GM10266 (cell line): ENCODE data around the gene MYT1.
"Not testable (repeated sequence)": the region's sequence is repeated elsewhere in the genome, so short reads cannot be mapped to it uniquely, and the experiment has no call there.

Experiments used
- DNase-seq: peaks from one replicate; pipeline ENCODE4 v3.0.0; 2012; ENCODE audit errors: extremely low spot score
- CTCF ChIP-seq: IDR thresholded peaks from 2 replicates; pipeline ENCODE4 v1.5.1; 2012; ENCODE audit warnings: mild to moderate bottlenecking, low read depth; ENCODE audit not compliant: control insufficient read depth, insufficient read depth; ENCODE audit errors: missing control alignments

Gene MYT1

GRCh38 chr20:64185276-64185900 lies 21.1 kb downstream of the MYT1 start:
- TF ChIP-seq CTCF: no peak
- no peak for DNase-seq

GRCh38 chr20:64186071-64186598 lies 21.9 kb downstream of the MYT1 start:
- DNase-seq: no peak
- TF ChIP-seq CTCF: no peak

- not testable (repeated sequence) for DNase-seq
Measured at GRCh38 chr20:64187213-64187612, 23.0 kb downstream of the MYT1 start.

- no peak for DNase-seq
Measured at GRCh38 chr20:64188091-64188490, 23.8 kb downstream of the MYT1 start.

GRCh38 chr20:64188682-64189529 lies 24.7 kb downstream of the MYT1 start:
- TF ChIP-seq CTCF: no peak
- DNase-seq: no peak

More at GRCh38 chr20:64188091-64188490, 23.8 kb downstream of the MYT1 start:
- TF ChIP-seq CTCF: no peak

GRCh38 chr20:64189530-64189966 lies 25.3 kb downstream of the MYT1 start:
- DNase-seq: no peak
- no peak for TF ChIP-seq CTCF

GRCh38 chr20:64189986-64190385 lies 25.7 kb downstream of the MYT1 start:
- no peak for DNase-seq
- TF ChIP-seq CTCF: no peak
